HG03066 (cell line): ENCODE results near the gene SLC13A4.
"Not testable (repeated sequence)": the region's sequence is repeated elsewhere in the genome, so short reads cannot be mapped to it uniquely, and the experiment has no call there.

Source experiments
- ATAC-seq: cut with Tn5 transposase; IDR thresholded peaks from one replicate; pipeline ENCODE4 v1.9.1; 2021; ENCODE audit warnings: low read depth; ENCODE audit not compliant: unreplicated experiment

Gene SLC13A4

DNA sequence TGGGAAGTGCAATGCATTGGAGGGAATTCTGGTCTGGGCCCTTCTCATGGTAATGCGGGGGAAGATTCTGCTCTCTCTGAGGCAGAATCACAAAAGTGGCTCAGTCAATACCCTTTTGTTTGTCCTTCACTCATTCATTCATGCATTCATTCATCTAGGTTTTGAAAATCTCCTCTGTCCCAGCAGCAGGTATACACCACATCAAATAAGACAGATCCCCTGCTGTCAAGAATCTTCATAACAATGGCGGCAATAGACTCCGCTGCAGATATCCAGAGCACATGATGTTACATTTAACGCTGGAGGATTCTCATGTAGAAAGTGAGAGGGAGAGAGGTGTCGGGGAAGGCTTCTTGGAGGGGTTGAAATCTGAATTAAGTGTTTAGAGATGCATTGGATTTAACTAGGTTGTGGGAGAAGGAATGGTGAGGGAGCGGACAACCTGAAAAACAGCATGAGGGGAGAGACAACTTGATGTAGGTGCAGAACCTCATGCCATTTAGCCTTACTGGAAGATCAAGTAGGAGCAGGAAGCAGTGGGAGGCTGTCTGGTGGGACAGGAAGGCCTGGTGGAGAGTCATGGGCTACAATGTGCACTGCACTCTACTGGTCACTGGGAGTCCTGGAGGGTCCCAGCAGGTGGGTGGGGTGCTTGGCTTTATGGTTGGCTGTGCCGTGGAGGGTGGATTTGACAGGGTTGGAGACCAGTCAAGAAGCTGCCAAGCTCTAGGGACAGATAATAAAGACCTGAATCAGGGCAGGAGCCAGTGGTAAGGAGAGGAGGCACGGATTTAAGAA lies 25.8 kb upstream of the SLC13A4 start:
- no peak for ATAC-seq

DNA sequence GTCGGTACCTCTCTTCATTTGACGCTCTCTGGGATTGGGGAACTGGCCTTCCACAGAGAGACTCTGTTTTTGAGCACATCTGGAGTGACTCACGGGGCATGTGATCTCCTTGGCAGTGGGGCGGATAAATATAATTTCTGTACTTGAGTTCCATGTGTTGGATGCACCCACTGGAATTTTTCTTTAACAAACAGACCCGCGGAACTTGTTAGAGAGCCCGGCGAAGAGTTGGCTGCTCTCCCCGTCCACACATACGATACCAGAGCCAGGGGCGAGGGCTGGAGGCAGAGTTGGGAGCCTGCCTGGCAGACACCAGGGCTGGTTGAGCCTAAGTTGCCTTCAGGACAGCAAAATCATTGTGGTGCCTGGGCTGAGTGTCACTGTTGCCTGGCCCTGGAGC lies 20.8 kb upstream of the SLC13A4 start, which contains the start of gene FAM180A:
TSS of gene FAM180A (minus strand) at position 44 of the 400 bp plus-strand sequence. CDS start 233 bp downstream, outside the sequence.
- ATAC-seq = no peak

DNA sequence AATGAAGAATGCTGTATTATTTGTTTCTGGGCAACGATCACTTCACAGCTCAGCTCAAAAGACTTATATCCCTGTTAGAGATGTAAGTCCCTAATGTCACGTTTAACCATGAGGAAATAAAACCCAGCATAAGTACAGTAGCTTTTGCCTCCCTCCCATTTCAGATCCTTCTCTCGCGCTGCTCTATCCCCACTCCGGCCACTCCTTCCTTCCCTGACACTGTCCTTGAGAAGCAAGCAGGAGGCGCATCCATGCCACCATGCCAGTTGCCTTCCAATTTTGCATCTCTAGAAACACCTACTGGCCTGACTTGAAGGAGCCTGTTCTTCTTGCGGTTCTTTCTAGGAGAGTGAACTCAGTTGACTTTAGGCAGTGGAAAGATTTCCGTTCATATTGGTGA lies 19.4 kb upstream of the SLC13A4 start:
- ATAC-seq = no peak

DNA sequence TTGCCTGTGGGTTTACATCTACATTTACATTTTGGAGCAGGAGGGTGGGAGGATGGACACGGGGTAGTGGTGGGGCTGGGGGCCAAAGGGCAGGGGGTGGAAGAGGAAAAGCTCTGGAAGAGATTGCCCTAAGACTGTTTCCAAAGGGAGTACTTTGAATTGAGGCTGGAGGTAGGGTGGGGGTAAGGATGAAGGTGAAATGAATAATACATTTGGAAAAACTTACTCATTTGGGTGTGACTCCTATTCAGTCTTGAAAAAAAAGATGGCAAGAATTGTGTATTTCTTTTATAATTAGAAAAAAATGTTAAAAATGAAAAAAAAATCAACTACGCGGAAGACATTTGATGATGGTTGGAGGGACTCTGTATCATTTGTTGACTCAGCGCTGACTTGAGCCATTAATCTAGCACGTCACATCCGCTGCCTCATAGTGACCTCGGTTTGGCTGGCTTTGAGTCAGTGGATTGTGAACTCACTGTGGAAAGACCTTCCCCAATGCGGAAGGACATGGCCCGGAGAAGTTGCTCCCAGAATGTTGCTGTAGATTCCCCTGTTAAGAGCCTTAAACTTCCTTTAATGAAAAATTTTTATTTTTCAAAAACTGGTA lies 17.8 kb upstream of the SLC13A4 start:
- no peak for ATAC-seq

DNA sequence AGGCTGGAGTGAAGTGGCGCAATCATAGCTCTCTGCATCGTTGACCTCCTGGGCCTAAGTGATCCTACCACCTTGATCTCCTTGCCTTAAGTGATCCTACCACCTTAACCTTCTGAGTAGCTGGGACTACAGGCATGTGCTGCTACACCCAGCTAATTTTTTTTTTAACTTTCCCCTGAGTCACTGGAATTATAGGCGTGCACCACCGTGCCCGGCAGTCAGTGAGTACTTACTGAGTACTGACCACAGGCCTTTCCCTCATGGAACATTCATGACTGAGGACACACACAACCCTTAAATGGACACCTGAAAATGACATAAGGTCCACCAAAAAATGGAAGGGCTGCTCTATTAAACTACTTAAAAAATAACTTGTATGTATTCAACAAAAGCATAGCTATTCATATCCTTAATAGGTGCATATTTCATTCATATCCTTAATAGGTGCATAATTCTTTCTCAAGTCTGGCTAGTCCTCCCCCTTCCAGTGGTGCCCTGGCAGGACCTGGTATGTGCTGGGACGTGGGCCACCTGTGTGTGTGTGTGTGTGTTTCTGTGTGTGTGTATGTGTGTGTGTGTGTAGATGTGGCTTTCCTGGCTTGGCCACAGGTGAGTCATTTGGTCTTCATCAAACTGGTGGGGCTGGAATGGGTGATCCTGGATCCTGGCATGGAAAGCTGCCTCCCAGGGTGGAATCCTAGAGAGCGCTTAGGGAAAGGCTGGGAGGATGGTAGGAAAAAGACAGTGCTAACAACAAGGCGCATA lies 17.1 kb upstream of the SLC13A4 start:
- ATAC-seq = no peak

DNA sequence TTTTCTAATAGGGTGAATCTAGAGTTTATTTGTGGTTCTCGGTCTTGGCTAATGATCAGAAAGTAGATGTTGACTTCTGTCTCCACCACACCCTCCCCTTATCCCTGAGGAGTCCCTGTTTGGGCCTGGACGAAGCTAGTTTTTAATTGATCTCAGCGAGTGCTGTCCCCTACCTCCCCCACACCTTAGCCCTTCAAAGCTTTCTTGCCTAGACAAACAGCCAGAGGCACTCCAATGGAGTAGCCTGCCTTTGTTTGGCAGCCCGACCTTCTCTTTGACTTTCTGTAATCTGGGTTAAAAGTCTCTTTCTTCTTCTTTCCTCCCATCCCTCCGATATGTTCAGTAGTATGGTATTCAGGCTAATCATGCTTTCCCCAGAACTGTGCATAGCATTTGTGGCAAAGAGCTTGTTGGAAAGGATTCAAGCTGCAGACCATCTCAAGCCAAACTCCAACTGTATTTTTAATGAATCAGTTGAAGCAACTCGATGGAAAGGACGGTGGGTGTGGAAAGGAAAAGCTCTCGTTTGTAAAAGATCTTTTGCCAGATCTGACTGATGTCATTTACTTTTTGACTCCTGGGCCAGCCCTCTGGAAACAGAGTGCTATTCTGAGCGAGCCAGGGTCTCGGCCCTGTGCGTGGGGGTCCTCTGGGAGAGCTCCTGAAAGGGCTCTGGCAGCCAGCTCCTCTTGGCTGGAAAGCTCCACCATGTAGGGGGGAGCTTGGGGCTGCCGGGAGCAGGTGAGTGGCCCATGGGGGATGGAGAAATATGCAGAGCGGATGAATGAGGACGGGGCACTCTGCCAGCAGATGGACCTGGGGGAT lies 16.1 kb upstream of the SLC13A4 start:
- ATAC-seq = no peak

DNA sequence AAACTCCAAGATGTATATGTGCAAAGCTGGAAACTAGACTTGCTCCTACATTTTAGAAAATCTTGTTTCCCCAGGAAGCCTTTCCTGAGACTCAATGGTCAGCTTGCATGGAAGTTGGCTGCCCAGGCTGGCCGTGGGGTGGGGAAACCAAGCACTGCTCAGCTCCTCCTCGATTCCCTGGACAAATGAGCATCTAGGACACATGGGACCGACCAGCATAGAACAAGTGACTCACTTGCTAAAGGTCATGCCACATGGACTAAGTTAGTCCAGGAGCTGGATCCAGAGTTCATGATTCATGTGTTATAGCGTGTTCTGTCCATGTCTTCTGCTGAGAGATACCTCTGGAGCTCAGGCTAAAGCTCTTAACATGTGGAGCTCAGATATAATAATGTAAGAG lies 14.4 kb upstream of the SLC13A4 start:
- ATAC-seq = no peak

DNA sequence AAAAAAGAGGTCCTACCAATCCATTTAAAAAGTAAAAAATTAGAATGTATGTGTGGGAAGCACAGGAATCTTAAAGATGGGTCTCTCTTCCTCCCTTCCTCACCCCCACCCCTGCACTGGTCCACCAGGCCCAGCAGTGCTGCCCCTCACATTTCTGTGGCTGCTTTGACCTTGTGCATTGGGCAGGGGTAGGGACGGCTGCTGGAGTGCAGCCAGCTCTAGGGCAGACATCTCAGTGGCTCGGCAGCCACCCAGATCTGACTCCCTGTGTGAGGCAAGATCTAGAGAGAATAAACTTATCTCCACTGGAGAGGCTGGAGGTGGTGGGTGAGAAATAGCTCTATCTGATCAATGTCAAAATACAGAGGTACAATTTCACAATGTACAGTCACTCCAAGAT lies 13.9 kb upstream of the SLC13A4 start:
- no peak for ATAC-seq

DNA sequence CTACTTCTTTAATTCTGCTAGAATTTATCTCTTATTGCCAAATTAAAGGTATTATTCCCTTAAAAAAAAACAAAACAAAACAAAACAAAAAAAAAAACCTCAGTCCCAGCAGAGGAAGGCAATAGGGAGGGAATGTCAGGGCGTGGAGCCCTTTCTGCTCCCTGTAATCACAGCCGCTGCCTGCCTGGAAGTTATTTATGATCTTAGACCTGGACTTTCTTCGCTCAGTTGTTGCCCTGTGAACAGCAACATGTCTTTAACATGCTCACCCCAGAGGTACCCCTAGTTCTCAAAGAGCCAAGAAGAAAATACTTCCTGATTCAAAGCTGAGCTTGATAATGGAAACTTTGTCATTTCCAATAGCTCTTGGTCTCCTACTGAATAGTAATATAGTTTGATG lies 12.9 kb upstream of the SLC13A4 start:
- ATAC-seq = no peak

DNA sequence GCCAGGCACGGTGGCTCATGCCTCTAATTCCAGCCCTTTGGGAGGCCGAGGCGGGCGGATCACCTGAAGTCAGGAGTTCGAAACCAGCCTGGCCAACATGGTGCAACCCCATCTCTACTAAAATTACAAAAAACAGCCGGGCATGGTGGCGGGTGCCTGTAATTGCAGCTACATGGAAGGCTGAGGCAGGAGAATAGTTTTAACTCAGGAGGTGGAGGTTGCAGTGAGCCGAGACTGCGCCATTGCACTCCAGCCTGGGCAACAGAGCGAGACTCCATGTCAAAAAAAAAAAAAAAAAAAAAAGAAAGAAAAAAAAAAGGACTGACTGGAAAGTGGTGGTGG lies 9.3 kb upstream of the SLC13A4 start:
- not testable (repeated sequence) for ATAC-seq

DNA sequence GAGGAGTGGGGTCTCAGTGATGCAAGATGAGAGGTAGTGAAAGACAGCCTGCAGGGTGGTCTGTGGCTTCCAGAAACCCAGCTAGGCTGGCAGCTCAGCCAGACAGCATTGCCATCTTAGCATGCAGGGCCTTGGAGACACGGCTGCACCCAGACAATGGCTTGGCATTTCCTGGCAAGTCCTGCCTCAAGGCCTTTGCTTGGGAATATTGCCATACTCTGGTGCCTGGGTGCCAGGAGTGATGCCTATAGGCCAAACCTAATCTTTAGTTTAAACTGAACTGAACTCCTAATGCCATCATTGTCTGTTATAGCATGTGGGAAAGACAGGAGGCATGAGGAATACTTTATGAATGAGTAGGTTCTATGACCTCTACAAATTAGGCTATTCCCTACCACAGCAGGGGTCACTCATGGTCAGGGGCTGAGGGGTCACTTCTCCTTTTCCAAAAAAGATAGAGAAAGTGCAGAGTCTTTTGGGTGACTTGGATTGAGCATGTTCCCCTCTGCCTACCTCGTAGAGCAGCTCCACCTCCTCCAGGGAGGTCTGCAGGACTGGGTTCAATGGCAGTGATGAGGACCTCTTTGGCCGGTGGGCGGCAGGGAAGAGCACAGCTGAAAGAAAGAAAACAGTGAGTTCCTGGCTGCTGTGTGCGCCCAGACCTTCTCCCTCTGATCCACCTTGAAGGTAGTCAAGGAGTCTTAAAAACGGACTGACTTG lies 8.8 kb upstream of the SLC13A4 start:
- ATAC-seq = no peak

DNA sequence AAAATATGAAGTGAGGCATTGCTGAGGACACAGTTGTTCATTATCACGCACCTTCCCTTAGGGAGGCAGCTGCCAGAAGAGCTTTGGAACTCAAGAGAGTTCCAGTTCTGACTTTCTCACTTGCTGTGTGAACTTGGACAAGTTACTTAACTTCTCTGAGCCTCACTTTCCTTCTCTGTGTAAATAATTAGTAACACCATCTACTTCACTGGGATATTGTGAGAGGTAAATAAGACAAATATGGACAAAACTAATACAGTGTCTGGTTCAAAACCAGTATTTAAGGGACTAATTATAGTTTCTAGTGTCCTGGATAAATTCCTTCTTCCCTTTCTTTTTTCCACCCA lies 6.3 kb upstream of the SLC13A4 start:
- ATAC-seq = no peak

DNA sequence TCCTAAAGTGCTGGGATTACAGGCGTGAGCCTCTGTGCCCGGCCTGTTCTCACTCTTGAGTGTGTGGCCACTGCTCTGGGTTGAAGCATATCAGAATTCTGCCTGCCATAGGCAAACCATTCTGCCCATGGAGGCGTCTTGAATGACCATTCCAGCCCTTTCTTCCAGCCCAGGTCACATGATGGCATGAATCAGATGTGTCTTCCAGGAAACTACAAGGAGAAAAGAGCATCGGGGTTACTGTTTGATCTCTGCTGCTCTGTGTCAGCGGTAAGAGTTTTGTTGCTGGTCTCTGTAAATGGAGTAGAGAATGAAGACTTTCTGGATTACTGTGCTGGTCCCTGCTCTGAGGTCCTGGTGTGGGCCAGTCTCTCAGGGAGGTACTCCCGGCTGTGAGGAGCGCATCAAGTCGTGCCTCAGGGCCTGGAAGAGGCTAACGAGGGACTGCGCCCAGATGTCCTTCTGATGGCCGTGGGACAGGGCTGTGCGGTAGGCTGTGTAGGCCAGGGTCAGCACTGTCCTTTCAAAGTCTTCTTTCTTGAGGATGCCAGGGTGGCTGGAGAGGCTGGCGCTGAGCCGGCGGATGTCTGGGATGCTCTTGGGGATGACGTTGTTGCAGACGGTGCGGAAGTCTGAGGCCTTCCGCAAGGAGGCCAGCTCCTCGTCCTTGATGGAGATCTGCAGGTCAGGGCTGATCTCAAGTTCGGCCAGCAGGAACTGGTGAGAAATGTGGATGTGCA lies 5.8 kb upstream of the SLC13A4 start:
- no peak for ATAC-seq

DNA sequence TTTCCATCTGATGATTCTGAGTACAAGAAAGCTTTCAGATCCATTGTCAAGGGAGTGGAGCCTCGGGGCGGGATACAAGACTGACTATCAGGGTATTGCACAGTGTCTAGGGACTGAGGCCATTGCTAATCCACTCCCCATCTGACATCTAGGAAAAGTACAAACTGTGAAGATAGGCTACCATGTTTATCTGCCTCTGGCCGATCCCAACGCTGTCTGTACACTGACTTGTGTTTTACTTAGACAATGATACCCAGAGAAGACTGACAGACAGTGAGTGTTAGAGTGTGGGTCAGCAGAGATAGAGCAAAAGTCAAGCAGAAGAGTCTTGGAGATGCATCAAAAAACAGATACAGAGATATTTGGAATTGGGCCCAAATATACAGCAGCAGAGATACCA lies 3.1 kb upstream of the SLC13A4 start:
- no peak for ATAC-seq

DNA sequence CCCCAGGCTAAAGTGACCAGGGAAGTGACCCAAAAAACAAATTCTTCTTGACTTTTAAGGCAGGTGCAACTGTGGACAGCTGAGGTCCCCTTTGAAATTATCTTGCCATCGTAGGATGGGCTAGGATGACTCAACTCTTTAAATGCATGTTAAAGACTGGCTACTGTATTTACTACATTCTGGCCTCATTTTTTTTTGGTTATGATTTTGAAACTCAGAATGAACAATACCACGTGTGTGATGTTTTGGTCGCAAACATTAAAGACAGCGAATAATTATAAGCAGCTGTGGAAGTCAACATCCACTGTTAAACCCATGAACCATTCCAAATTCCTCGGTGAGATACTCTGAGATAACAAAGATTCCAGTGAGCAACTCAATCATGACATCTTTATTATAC lies 1.2 kb upstream of the SLC13A4 start:
- no peak for ATAC-seq

DNA sequence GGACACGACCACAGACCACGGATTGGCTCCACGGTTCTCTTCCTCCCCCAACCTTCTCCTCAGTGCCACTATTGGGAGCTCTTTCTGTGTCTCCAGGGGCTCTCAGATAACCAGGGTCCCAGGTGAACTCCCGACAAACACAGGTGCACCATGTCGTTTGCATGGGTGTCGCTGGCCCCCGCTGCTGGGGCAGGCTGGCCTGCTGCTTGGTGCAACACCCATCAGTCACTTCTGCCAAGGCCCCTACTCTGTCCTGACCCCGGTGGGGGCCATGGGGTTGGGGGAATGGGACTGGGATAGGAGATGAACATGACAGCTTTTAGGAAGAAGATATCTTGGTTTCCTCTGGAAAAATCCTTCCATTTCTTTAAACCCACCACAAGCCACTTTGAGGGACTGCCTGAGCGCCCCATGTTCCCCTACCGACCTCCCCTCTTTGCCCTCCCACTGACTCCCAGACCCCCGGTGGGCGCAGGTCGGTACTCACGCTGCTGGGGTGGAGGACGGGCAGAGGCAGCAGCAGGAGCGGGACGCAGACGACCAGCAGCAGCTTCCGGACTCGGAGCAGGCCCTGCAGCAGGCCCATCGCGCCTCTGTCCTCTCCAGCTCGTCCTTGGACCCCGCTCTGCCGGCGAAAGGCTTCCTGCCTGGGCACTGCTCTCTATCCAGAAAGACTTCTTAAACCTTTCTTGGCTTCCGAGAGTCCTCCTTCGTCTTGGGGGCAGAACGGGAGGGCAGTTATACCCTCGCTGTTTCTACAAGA lies 894 bp downstream of the SLC13A4 start:
- no peak for ATAC-seq

DNA sequence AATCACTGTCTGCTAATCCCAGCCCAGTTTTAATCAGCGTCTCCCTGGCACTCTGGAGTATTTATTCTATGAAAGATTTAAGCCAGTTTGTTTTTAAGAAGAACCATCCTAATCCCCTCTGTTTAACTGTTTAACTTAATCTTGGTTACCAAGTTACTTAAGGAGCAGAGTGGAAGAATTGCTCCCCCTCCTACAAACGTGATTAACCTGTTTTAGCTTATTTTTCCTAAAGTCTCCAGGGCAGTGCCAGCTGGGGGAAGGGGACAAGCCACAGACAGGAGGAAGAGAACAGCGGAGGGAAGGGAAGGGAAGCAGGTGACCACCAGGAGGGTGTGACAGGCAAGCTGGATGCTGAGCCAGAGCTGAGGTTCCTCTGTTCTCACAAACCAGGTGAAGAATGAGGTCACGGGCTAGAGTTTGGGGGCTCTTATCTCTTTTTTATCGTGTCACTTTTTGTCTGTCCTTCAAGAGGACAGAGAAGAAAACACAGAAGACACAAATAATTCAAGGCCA lies 1.7 kb downstream of the SLC13A4 start:
- ATAC-seq = no peak

DNA sequence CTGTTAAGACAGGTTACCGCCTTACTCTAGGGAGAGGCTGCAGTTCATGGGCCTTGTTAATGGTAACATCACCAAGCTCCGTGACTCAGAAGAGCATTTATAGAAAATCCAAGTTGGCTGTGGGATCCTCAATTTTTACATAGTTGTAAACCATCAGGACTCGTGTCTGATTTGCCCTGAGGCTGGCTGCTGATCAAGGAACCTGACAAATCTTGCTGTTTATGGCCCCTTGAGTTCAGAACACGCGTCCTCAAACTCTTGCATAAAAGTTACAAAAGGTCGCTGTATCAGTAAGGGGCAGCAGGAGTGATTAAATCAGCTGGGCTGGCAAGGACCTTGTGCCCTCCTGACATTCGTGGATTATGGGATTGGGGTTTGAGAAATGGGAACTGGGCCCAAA lies 4.6 kb downstream of the SLC13A4 start:
- ATAC-seq = no peak
